Measurements from ENCODE around the gene TAF11L12.

DNA sequence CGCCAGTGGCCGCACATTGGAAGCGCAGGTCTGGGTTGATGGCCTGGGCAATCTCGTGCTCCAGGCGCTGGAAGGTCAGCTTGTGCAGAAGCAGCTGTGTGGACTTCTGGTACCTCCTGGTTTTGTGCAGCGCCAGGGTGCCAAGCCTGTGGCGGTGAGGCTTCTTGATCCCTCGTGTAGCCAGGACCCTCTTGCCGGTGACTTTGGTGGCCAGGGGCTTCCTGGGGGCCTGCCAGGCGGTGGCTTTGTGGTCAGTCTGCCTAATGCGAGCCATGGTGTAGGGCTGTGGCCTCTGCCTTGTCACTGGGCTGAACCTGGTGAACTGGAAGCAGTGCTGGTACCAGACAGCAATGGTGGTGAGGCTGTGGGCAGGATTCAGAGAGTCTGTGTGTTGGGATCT, 15.5 kb downstream of the TAF11L12 start:
- TF ChIP-seq, protein P1, sequence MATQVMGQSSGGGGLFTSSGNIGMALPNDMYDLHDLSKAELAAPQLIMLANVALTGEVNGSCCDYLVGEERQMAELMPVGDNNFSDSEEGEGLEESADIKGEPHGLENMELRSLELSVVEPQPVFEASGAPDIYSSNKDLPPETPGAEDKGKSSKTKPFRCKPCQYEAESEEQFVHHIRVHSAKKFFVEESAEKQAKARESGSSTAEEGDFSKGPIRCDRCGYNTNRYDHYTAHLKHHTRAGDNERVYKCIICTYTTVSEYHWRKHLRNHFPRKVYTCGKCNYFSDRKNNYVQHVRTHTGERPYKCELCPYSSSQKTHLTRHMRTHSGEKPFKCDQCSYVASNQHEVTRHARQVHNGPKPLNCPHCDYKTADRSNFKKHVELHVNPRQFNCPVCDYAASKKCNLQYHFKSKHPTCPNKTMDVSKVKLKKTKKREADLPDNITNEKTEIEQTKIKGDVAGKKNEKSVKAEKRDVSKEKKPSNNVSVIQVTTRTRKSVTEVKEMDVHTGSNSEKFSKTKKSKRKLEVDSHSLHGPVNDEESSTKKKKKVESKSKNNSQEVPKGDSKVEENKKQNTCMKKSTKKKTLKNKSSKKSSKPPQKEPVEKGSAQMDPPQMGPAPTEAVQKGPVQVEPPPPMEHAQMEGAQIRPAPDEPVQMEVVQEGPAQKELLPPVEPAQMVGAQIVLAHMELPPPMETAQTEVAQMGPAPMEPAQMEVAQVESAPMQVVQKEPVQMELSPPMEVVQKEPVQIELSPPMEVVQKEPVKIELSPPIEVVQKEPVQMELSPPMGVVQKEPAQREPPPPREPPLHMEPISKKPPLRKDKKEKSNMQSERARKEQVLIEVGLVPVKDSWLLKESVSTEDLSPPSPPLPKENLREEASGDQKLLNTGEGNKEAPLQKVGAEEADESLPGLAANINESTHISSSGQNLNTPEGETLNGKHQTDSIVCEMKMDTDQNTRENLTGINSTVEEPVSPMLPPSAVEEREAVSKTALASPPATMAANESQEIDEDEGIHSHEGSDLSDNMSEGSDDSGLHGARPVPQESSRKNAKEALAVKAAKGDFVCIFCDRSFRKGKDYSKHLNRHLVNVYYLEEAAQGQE (IDR thresholded peaks at IDR 0.05; ENCODE audit: low read depth, low read length), result no peak
- no peak for TF ChIP-seq FOXJ3 (CRISPR knock-in tag; IDR thresholded peaks at IDR 0.05)
- no peak for TF ChIP-seq POLR2AphosphoS5 (IDR thresholded peaks at IDR 0.05; ENCODE audit: low read depth, low read length)
- TF ChIP-seq, protein P2, sequence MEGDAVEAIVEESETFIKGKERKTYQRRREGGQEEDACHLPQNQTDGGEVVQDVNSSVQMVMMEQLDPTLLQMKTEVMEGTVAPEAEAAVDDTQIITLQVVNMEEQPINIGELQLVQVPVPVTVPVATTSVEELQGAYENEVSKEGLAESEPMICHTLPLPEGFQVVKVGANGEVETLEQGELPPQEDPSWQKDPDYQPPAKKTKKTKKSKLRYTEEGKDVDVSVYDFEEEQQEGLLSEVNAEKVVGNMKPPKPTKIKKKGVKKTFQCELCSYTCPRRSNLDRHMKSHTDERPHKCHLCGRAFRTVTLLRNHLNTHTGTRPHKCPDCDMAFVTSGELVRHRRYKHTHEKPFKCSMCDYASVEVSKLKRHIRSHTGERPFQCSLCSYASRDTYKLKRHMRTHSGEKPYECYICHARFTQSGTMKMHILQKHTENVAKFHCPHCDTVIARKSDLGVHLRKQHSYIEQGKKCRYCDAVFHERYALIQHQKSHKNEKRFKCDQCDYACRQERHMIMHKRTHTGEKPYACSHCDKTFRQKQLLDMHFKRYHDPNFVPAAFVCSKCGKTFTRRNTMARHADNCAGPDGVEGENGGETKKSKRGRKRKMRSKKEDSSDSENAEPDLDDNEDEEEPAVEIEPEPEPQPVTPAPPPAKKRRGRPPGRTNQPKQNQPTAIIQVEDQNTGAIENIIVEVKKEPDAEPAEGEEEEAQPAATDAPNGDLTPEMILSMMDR (IDR thresholded peaks at IDR 0.05), result no peak
- TF ChIP-seq RFX5 (IDR thresholded peaks at IDR 0.05; ENCODE audit: low read length), result no peak
- no peak for TF ChIP-seq TCF12 (IDR thresholded peaks at IDR 0.05)
- no peak for TF ChIP-seq NFIC (IDR thresholded peaks at IDR 0.05; ENCODE audit: borderline replicate concordance)
- no peak for TF ChIP-seq YY1 (IDR thresholded peaks at IDR 0.05; ENCODE audit: low read depth)
- no peak for TF ChIP-seq RAD21 (IDR thresholded peaks at IDR 0.05; ENCODE audit: low read length)

All from SK-N-SH (cell line).